HepG2 (cell line): Measurements from ENCODE around the gene FNDC3A. TPM values are rescaled to one million over a fixed set of nuclear protein-coding genes. Genes with fewer than 3 reads are reported as not detected.

Experiments used
- ATF7 ChIP-seq, 2 experiments: fragments of 450-650 bp in 1 of 2; sonication (generic) in 1 of 2; formaldehyde crosslinking in 1 of 2; IDR thresholded peaks; 2 replicates each; pipeline versions ENCODE4 v1.4.0 to v1.6.1; 2016 to 2020; ENCODE audit warnings: antibody characterized with exemption in 1 of 2, mild to moderate bottlenecking in 1 of 2, missing genetic modification reagents in 1 of 2
- ETV6 ChIP-seq: sonication (generic); formaldehyde crosslinking; conservative IDR thresholded peaks from 2 replicates; pipeline ENCODE4 v1.4.0; 2020; ENCODE audit warnings: missing genetic modification reagents
- GATAD1 ChIP-seq: IDR thresholded peaks from 2 replicates; pipeline ENCODE4 v1.6.1; 2016; ENCODE audit warnings: missing genetic modification reagents, missing compliant biosample characterization
- HNRNPUL1 ChIP-seq: fragments of 200-400 bp; formaldehyde crosslinking; IDR thresholded peaks from 2 replicates; pipeline ENCODE4 v1.6.1; 2017; ENCODE audit warnings: low read depth, mild to moderate bottlenecking, low read length, moderate library complexity
- PHF5A ChIP-seq: IDR thresholded peaks from one replicate; pipeline ENCODE4 v1.6.1; 2018; ENCODE audit warnings: low read depth, missing genetic modification reagents; ENCODE audit not compliant: unreplicated experiment
- RAD51 ChIP-seq: fragments of 450-650 bp; IDR thresholded peaks from 2 replicates; pipeline ENCODE4 v1.6.1; 2016; ENCODE audit warnings: borderline replicate concordance
- SAP130 ChIP-seq: IDR thresholded peaks from 2 replicates; pipeline ENCODE4 v1.6.1; 2016; ENCODE audit warnings: low read depth
- SOX13 ChIP-seq, 3 experiments: fragments of 450-650 bp in 1 of 3; sonication (generic) in 1 of 3; formaldehyde crosslinking in 1 of 3; IDR thresholded peaks in 2 of 3; conservative IDR thresholded peaks in 1 of 3; 2 replicates each; pipeline versions ENCODE4 v1.5.0 to v1.6.1; 2016 to 2020; ENCODE audit warnings: antibody characterized with exemption in 1 of 3, mild to moderate bottlenecking in 1 of 3, missing compliant biosample characterization in 1 of 3, missing genetic modification reagents in 1 of 3, moderate library complexity in 1 of 3
- ZNF30 ChIP-seq: sonication (generic); formaldehyde crosslinking; IDR thresholded peaks from 2 replicates; pipeline ENCODE4 v1.5.0; 2020; ENCODE audit warnings: mild to moderate bottlenecking, missing genetic modification reagents
- ZNF557 ChIP-seq: sonication (generic); formaldehyde crosslinking; IDR thresholded peaks from 2 replicates; pipeline ENCODE4 v1.4.0; 2020; ENCODE audit warnings: missing genetic modification reagents
- ZNF564 ChIP-seq: sonication (generic); formaldehyde crosslinking; IDR thresholded peaks from 2 replicates; pipeline ENCODE4 v1.8.1; 2023; ENCODE audit warnings: mild to moderate bottlenecking, missing genetic modification reagents
- ZNF746 ChIP-seq: sonication (generic); formaldehyde crosslinking; IDR thresholded peaks from 2 replicates; pipeline ENCODE4 v1.8.0; 2022; ENCODE audit warnings: mild to moderate bottlenecking, missing genetic modification reagents
- ZSCAN31 ChIP-seq: sonication (generic); formaldehyde crosslinking; IDR thresholded peaks from 2 replicates; pipeline ENCODE4 v1.5.0; 2020; ENCODE audit warnings: low read depth, mild to moderate bottlenecking, missing genetic modification reagents
- polyA plus RNA-seq, 8 experiments: library from polyadenylated mRNA; depleted of rRNA in 3 of 8; stranded (reverse) in 7 of 8; unstranded in 1 of 8; fragments of >200 nt; fragmentation: Illumina TruSeq in 4 of 8; extraction: Trizol in 4 of 8; gene quantifications; 2 replicates each; pipeline versions ENCODE4 v1.2.1 to v1.2.3, GENCODE V29; 2011 to 2016; ENCODE audit warnings: low read depth in 4 of 8, missing spikeins in 1 of 8, mixed read lengths in 1 of 8; ENCODE audit not compliant: insufficient read depth in 1 of 8
- total RNA-seq, 5 experiments: library from RNA; depleted of rRNA; stranded (reverse); fragments of >200 nt; fragmentation: Illumina TruSeq; extraction: Trizol; gene quantifications; 2 replicates each; pipeline ENCODE4 v1.2.3, GENCODE V29; 2016; ENCODE audit warnings: low read depth in 1 of 5
- TF ChIP-seq, protein P1 (sequence below): sonication (generic); formaldehyde crosslinking; IDR thresholded peaks from 2 replicates; pipeline ENCODE4 v1.4.0; 2020; ENCODE audit warnings: mild to moderate bottlenecking, missing genetic modification reagents
- TF ChIP-seq, protein P2 (sequence below), 2 experiments: sonication (generic) in 1 of 2; formaldehyde crosslinking in 1 of 2; IDR thresholded peaks; 2 replicates each; pipeline versions ENCODE4 v1.5.1 to v1.6.1; 2011 to 2020; ENCODE audit warnings: borderline replicate concordance in 1 of 2, low read depth in 1 of 2, low read length in 1 of 2, mild to moderate bottlenecking in 1 of 2, missing genetic modification reagents in 1 of 2, moderate library complexity in 1 of 2
- TF ChIP-seq, protein P3 (sequence below): sonication (generic); formaldehyde crosslinking; IDR thresholded peaks from 2 replicates; pipeline ENCODE4 v1.4.0; 2020; ENCODE audit warnings: missing genetic modification reagents
- TF ChIP-seq, protein P4 (sequence below): sonication (generic); formaldehyde crosslinking; IDR thresholded peaks from 2 replicates; pipeline ENCODE4 v1.4.0; 2020; ENCODE audit warnings: missing genetic modification reagents, borderline replicate concordance

The FNDC3A gene
- total and polyA plus RNA-seq, 2 of the 13 experiments (the other 11 are each of a cell fraction or from before 2014, with no cell fraction given), result 36.7 to 39.3 TPM

DNA sequence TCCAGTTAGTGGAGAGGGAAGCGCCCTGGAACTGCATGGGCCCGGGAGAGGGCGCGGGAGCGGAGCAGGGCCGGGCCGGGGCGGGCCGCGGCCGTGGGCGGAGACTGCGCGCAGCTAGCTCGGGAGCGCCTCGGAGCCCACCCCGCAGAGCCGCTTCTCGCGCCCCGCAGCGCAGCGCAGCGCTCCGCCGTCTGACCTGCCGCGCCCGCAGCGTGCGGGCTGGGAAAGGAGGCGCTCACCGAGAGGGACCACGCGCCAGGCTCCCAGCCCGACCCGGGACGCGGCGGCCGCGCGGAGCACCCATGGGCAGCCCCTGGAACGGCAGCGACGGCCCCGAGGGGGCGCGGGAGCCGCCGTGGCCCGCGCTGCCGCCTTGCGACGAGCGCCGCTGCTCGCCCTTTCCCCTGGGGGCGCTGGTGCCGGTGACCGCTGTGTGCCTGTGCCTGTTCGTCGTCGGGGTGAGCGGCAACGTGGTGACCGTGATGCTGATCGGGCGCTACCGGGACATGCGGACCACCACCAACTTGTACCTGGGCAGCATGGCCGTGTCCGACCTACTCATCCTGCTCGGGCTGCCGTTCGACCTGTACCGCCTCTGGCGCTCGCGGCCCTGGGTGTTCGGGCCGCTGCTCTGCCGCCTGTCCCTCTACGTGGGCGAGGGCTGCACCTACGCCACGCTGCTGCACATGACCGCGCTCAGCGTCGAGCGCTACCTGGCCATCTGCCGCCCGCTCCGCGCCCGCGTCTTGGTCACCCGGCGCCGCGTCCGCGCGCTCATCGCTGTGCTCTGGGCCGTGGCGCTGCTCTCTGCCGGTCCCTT lies 244.5 kb downstream of the FNDC3A start, which contains the start of gene MLNR (continued):
- no peak for TF ChIP-seq SOX13 (IDR thresholded peaks at IDR 0.05)
- TF ChIP-seq SOX13 (CRISPR knock-in tag; conservative IDR thresholded peaks at IDR 0.05 in 1 of 2, IDR thresholded peaks at IDR 0.05 in 1 of 2), result peak in 1 of 2 experiments; percentile 12; a peak in 1 of 4 replicates
- no peak for TF ChIP-seq GATAD1 (CRISPR knock-in tag)
- TF ChIP-seq PHF5A (CRISPR knock-in tag), result no peak
- TF ChIP-seq, protein P1, sequence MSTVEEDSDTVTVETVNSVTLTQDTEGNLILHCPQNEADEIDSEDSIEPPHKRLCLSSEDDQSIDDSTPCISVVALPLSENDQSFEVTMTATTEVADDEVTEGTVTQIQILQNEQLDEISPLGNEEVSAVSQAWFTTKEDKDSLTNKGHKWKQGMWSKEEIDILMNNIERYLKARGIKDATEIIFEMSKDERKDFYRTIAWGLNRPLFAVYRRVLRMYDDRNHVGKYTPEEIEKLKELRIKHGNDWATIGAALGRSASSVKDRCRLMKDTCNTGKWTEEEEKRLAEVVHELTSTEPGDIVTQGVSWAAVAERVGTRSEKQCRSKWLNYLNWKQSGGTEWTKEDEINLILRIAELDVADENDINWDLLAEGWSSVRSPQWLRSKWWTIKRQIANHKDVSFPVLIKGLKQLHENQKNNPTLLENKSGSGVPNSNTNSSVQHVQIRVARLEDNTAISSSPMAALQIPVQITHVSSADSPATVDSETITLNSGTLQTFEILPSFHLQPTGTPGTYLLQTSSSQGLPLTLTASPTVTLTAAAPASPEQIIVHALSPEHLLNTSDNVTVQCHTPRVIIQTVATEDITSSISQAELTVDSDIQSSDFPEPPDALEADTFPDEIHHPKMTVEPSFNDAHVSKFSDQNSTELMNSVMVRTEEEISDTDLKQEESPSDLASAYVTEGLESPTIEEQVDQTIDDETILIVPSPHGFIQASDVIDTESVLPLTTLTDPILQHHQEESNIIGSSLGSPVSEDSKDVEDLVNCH (CRISPR knock-in tag), result no peak
- no peak for TF ChIP-seq HNRNPUL1
- TF ChIP-seq RAD51, result no peak
- peak; percentile 2; the same call in 1 of the 2 replicates for TF ChIP-seq SAP130 (CRISPR knock-in tag)
- TF ChIP-seq, protein P2, sequence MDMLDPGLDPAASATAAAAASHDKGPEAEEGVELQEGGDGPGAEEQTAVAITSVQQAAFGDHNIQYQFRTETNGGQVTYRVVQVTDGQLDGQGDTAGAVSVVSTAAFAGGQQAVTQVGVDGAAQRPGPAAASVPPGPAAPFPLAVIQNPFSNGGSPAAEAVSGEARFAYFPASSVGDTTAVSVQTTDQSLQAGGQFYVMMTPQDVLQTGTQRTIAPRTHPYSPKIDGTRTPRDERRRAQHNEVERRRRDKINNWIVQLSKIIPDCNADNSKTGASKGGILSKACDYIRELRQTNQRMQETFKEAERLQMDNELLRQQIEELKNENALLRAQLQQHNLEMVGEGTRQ (IDR thresholded peaks at IDR 0.05; ENCODE audit: low read depth, low read length), result no peak
- TF ChIP-seq, protein P2 (CRISPR knock-in tag; IDR thresholded peaks at IDR 0.05; ENCODE audit: borderline replicate concordance), result no peak
- TF ChIP-seq ZNF564 (CRISPR knock-in tag), result 0 out of 2 replicates have a peak, but pooled peaks have one; percentile 70
- peak; percentile 37; the same call in 1 of the 2 replicates for TF ChIP-seq ZNF746
- TF ChIP-seq, protein P3, sequence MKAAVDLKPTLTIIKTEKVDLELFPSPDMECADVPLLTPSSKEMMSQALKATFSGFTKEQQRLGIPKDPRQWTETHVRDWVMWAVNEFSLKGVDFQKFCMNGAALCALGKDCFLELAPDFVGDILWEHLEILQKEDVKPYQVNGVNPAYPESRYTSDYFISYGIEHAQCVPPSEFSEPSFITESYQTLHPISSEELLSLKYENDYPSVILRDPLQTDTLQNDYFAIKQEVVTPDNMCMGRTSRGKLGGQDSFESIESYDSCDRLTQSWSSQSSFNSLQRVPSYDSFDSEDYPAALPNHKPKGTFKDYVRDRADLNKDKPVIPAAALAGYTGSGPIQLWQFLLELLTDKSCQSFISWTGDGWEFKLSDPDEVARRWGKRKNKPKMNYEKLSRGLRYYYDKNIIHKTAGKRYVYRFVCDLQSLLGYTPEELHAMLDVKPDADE (CRISPR knock-in tag), result no peak
- TF ChIP-seq, protein P4, sequence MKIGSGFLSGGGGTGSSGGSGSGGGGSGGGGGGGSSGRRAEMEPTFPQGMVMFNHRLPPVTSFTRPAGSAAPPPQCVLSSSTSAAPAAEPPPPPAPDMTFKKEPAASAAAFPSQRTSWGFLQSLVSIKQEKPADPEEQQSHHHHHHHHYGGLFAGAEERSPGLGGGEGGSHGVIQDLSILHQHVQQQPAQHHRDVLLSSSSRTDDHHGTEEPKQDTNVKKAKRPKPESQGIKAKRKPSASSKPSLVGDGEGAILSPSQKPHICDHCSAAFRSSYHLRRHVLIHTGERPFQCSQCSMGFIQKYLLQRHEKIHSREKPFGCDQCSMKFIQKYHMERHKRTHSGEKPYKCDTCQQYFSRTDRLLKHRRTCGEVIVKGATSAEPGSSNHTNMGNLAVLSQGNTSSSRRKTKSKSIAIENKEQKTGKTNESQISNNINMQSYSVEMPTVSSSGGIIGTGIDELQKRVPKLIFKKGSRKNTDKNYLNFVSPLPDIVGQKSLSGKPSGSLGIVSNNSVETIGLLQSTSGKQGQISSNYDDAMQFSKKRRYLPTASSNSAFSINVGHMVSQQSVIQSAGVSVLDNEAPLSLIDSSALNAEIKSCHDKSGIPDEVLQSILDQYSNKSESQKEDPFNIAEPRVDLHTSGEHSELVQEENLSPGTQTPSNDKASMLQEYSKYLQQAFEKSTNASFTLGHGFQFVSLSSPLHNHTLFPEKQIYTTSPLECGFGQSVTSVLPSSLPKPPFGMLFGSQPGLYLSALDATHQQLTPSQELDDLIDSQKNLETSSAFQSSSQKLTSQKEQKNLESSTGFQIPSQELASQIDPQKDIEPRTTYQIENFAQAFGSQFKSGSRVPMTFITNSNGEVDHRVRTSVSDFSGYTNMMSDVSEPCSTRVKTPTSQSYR, result no peak; the same call in 1 of the 2 replicates
- TF ChIP-seq ZSCAN31 (CRISPR knock-in tag), result peak; percentile 83
- no peak for TF ChIP-seq ZNF30 (CRISPR knock-in tag)
- TF ChIP-seq ZNF557 (CRISPR knock-in tag), result 0 out of 2 replicates have a peak, but pooled peaks have one; percentile 14
- TF ChIP-seq ATF7 (IDR thresholded peaks at IDR 0.05), result no peak
- no peak for TF ChIP-seq ATF7 (CRISPR knock-in tag; IDR thresholded peaks at IDR 0.05)
- no peak for TF ChIP-seq ETV6 (CRISPR knock-in tag)
